HG03457 (cell line): Measurements from ENCODE around the gene C12orf75.

ENCODE experiments used
- ATAC-seq: cut with Tn5 transposase; IDR thresholded peaks from one replicate; pipeline ENCODE4 v1.9.1; 2021; ENCODE audit warnings: moderate number of reproducible peaks; ENCODE audit not compliant: unreplicated experiment

C12orf75 gene

DNA sequence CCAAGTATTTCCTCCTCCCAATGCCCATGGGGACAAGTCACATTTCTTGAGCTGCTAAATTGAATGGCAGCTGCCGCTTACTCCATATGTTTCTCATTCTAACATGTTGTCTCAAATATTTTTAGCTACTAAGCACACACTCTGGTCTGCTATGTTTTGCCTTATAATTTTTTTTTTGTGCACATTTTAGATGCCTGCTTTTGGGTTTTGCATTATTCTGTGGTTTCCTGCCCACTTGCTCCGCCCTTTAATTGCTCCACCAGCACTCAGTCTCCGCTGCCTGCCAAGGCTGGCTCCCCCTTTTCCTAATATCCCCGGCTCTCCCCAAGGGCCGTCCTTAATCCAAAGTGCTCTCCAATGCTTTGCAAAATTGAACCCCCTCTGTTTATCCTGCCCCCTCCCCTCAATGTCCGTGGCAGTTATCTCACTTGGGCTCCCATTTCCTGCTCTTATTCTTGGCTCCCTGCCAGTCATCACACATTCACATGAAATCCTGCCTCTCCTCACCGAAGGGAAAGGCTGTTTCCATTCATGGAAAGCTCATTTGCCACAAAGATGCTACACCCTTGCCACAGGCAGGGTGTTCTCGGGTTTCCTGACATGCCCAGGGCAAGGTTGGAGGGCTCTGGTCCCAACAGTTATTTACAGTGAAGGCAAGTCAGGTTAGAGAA lies 79.4 kb downstream of the C12orf75 start:
- no peak for ATAC-seq

DNA sequence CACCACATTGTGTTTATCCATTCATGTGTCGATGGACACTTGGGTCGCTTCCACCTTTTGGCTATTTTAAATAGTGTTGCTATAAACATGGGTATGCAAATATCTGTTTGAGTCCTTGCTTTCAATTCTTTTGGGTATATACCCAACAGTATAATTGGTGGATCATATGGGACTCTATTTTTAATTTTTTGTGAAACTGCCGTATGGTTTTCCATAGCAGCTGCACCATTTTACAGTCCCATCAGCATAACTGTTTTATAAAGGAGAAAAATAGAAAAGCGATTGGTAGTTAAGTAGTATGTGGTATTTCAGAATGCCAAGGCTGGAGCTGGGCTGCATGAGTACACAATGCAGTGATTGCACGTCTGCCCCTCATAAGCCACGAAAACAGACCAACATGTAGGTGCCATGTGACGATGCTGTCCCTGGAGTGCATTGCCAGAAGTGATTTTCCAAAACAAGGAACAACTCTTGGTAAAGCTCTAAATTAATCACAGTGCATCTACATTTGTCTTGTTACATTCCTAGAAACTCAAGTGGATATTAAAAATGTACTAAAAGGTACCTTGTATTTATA lies 83.5 kb downstream of the C12orf75 start:
- ATAC-seq = no peak

DNA sequence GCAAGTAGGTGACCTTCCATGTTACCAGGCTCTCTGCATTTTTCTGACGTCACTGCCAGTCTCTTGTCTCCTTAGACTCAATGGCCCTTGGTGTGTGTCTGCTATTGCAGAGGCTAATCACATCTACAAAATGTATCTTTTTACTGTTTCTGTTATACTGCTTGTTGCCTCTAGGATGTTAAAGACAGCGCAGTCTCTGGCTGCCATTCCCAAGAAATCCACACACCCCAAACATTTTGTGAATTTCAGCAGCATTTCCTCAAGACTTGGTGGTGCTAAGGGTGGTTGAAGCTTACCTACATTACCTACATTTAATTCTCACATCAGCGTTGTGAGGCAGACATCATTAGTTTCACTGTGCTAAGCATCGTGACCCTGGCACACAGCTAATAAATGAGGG lies 87.2 kb downstream of the C12orf75 start:
- ATAC-seq = no peak

DNA sequence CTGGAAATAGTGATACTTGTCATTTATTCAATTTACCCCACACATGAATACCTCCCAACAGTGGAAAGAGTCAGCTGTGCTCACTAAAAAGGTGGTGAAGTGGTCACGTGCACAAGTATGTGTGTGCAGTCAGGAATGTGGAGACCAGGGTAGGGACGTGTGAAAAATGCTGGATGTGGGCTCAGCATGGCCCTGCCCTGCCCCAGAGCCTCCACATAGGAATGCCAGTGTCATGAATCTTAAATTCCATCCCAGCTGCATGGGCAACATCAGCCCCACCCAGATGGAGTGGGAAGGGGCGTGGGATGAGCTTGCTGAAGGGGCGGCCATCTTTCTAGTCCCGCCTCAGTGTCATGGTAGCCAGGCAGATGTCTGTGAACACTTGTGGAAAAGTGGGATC lies 87.7 kb downstream of the C12orf75 start:
- no peak for ATAC-seq

DNA sequence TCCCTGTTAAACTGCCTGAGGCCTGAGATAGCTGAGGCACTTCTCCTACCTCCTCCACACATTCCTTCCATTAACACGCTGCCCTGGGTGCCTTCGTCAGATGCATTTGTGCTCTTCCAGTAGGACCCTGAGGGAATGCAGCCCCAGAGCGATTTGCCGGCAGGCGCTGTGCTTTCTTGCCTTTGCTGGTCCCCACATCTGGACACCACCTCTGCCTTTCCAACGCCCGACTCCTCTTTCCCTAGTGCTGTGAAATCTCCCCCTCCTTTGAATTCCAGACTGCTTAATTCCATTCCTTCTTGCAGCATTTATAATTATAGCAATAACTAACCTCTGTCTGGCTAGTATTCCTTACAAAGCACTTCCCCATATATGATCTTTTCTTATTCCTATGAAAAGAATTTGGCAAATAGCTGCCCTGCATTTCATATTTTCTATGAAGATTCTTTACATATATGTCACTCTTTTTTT lies 88.4 kb downstream of the C12orf75 start:
- no peak for ATAC-seq

DNA sequence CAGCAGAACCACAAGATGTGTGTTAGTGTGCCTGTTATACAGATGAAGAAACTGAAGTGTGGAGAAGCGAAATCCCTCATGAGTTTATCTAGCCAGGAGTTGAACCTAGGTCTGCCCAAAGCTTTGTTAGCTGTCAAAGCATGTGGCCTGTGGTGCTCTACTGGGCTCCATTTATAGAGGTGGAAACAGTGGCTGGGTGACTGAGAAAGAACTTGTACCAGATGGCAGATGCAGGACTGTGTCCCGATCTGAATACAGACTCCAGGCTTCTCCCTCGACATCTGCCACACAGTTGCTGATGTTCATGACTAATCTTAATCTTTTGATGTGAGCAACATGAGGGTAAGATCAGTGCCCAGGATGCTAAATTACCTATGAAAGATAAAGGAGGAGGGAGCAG lies 89.1 kb downstream of the C12orf75 start:
- ATAC-seq = no peak

DNA sequence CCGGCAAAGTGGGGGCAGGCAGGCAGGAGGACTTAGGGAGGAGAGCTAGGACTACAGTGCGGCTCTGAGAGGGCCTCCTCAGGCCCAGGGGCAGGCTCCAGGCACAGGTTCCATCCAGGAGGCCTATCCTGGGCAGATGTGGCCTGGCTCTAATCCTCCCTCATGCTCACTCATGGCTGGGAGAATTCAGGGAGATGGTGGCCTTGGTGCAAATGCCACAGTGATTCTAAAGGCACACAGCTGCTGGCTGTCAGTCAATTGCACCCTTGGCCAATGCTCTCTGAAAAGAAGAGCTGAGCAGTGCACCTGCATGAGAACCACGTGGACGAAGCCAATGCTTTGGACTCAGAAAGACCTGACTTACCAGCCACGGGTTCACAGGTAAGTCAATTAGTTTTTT lies 89.6 kb downstream of the C12orf75 start:
- no peak for ATAC-seq

DNA sequence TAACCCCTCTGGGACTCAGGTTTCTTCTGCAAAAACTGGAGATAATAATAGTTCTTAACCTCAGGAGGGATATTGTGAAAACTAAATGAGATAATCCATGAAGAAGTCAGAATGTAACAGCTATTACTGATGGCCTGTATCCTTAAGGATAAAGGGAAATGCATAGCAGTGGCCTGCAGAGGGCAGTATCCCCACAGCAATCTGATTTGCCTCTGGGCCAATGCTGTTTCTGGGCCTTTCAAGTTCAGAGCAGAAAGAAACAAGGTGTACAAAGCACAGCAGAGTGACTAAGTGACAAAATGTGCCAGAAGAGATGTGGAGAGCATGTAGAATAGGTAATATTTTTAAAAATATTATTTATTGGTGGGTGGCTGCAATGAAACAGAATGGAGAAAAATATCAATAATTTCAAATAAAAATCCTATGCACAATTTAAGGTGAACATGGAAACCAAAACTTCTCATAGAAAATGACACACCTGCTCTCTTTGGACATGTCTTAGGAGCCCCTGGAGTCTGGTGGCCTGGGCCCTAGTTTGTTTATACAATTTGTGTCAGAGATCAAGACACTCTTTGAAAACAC lies 90.3 kb downstream of the C12orf75 start:
- ATAC-seq = no peak
